Activated T-helper 17 cell treated with anti-CD3 and anti-CD28 coated beads, Interleukin-2, amount 50 U/mL, for 72 hours (primary cell): ENCODE measurements around the gene SLC25A19. TPM values are rescaled to one million over a fixed set of nuclear protein-coding genes. Genes with fewer than 3 reads are reported as not detected.

ENCODE experiments used
- ATAC-seq: fragments of 150-1000 bp; cut with Tn5 transposase; replicated peaks from 2 replicates; pipeline ENCODE4 v1.10.0; 2021; ENCODE audit warnings: mild to moderate bottlenecking, moderate library complexity
- H3K27ac Mint-ChIP-seq: one replicate; pipeline ENCODE4 v1.8.0; 2022; ENCODE audit warnings: mixed read lengths
- H3K27me3 Mint-ChIP-seq: one replicate; pipeline ENCODE4 v1.8.0; 2022; ENCODE audit warnings: mixed read lengths
- H3K36me3 Mint-ChIP-seq: one replicate; pipeline ENCODE4 v1.8.0; 2022; ENCODE audit warnings: low read depth, mild to moderate bottlenecking, mixed read lengths
- H3K4me1 Mint-ChIP-seq: one replicate; pipeline ENCODE4 v1.8.0; 2022; ENCODE audit warnings: mixed read lengths
- H3K4me3 Mint-ChIP-seq: one replicate; pipeline ENCODE4 v1.8.0; 2022; ENCODE audit warnings: mild to moderate bottlenecking, mixed read lengths
- H3K9me3 Mint-ChIP-seq: one replicate; pipeline ENCODE4 v1.8.0; 2022; ENCODE audit warnings: mixed read lengths
- total RNA-seq, 2 donors: library from RNA; stranded (reverse); gene quantifications; one replicate each; pipeline ENCODE4 v1.2.3, GENCODE V29; 2022

The SLC25A19 gene
- total RNA-seq, 2 donors from 2014 or later: 97.4 to 113 TPM

DNA sequence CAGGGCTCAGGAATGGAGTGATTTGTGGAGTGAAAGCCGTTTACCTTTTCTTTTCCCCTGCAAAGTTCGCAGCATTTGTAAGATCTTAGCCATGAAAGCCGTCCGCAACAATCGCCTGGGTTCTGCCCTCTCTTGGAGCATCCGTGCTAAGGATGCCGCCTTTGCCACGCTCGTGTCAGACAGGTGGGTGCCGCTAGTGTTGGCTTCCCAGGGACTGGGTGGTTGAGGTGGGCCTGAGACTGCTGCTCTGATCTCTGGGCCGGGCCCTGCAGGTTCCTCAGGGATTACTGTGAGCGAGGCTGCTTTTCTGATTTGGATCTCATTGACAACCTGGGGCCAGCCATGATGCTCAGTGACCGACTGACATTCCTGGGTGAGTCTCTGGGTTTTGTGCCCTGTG, 56.4 kb downstream of the SLC25A19 start:
- ATAC-seq: no peak
- Mint-ChIP-seq H3K36me3 (peaks cover 98% of the 10 kb centered on the region), H3K27me3 (no peaks in the 10 kb centered on the region), H3K4me3 (no peak overlapping the region), H3K27ac (no peak overlapping the region), H3K4me1 (no peaks in the 10 kb centered on the region), H3K9me3 (no peaks in the 10 kb centered on the region)

DNA sequence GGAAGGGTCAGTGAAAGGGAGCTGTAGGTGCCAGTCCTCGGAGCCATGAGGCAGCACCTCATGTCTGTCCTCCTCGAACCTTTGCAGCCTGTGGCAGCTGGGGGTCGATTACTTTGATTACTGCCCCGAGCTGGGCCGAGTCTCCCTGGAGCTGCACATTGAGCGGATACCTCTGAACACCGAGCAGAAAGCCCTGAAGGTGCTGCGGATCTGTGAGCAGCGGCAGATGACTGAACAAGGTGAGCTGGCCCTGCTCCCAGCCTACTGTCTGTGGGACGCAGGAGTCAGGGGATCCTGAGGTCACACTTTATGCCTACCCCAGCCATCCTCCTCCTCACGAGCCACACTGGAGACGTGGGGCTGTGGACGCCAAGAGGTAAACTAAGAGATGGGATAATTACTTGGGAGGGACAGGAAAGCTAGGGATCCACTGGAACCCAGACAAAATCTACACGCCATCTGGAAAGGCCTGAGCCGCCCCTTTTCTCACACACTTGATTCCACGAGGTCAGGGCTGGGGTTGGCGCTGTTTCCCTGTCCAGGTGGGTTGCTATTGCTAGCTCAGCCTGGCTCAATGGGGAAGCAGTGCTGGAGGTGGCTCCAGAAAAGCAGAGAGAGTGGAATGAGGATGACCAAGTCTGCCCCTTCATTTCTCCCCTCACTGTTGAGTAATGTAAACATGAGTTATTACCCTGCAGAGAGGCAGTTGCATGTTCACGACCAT, 57.3 kb downstream of the SLC25A19 start:
- H3K4me1 Mint-ChIP-seq: no peaks in the 10 kb centered on the region
- ATAC-seq: no peak
- H3K4me3 Mint-ChIP-seq: no peak overlapping the region
- no peak overlapping the region for H3K27ac Mint-ChIP-seq
- no peaks in the 10 kb centered on the region for H3K9me3 Mint-ChIP-seq
- no peaks in the 10 kb centered on the region for H3K27me3 Mint-ChIP-seq
- H3K36me3 Mint-ChIP-seq: peaks cover 98% of the 10 kb centered on the region

DNA sequence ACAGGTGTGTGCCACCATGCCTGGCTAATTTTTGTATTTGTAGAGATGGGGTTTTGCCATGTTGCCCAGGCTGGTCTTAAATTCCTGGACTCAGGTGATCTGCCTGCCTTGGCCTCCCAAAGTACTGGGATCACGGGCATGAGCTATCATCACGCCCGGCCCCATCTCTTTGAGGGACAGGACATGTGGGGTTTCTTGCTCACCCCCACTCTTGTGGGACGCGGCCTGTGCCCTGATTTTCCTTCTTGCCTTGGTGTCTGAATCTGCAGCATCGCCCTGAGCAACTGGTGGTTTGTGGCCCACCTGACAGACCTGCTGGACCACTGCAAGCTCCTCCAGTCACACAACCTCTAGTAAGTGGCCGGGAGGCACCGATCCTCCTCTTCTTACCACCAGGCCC, 58.2 kb downstream of the SLC25A19 start:
- Mint-ChIP-seq H3K4me3 (no peak overlapping the region), H3K4me1 (no peaks in the 10 kb centered on the region), H3K27me3 (no peaks in the 10 kb centered on the region), H3K27ac (no peak overlapping the region), H3K9me3 (no peaks in the 10 kb centered on the region), H3K36me3 (peaks cover 98% of the 10 kb centered on the region)
- no peak for ATAC-seq

DNA sequence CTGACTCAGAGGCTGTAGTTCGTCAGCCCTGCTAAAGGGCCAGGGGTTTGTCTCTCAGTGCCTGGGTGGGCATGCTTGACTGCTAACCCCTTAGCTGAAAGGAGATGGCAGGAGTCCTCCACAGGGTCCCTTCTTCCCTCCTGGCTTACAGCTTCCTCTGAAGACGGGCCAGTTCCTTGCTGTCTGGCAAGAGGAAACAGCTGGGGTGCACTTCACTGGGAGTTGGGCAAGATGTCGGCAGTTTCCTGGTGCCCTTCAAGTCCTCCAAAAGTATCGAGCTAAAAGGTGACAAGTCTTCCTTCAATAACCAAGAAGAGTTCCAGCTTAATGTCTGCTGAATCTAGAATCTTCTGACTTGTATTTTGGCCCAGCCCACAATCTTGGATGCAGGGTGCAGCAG, 60.4 kb downstream of the SLC25A19 start:
- Mint-ChIP-seq H3K36me3 (peaks cover 98% of the 10 kb centered on the region), H3K27ac (no peak overlapping the region), H3K27me3 (no peaks in the 10 kb centered on the region), H3K4me1 (no peaks in the 10 kb centered on the region), H3K4me3 (no peak overlapping the region), H3K9me3 (no peaks in the 10 kb centered on the region)
- no peak for ATAC-seq

DNA sequence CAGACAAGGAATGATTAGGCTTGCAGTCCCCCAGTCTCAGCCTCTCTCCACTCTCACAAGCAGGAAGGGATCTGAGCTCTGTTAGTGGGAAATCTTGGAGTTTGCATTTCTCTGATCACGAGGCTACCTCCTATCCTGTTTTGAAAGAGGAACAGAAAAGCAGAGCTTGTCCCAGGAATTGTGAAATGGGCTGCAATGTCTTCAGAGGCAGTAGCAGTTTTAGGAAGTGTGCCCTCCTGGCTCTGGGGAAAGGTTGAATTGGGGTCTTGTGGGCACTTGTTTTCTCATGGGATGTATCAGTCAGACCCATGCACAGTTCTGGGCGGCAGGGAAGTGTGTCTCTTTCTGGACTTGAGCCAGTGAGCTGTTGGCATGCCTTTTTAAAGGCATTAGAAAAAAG, 60.9 kb downstream of the SLC25A19 start:
- H3K9me3 Mint-ChIP-seq: no peaks in the 10 kb centered on the region
- no peak overlapping the region for H3K27ac Mint-ChIP-seq
- no peaks in the 10 kb centered on the region for H3K4me1 Mint-ChIP-seq
- no peak overlapping the region for H3K4me3 Mint-ChIP-seq
- H3K27me3 Mint-ChIP-seq: no peaks in the 10 kb centered on the region
- H3K36me3 Mint-ChIP-seq: peaks cover 100% of the 10 kb centered on the region
- ATAC-seq: no peak

DNA sequence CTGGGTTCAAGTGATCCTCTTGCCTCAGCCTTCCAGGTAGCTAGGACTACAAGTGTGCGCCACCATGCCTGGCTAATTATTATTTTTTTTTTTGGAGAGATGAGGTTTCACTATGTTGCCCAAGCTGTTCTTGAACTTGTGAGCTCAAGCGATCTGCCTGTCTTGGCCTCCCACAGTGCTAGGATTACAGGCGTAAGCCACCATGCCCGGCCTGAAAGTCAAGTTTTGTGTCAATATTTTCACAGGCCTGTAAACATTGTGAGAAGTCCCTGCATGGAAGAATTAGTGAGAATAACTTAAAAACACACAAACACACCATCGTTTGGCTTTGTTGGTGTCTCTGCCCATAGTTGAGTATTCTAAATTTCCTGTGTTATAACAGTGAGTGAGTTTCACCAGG, 61.5 kb downstream of the SLC25A19 start:
- H3K27me3 Mint-ChIP-seq: no peaks in the 10 kb centered on the region
- no peak overlapping the region for H3K27ac Mint-ChIP-seq
- no peak overlapping the region for H3K4me3 Mint-ChIP-seq
- peaks cover 100% of the 10 kb centered on the region for H3K36me3 Mint-ChIP-seq
- H3K9me3 Mint-ChIP-seq: no peaks in the 10 kb centered on the region
- H3K4me1 Mint-ChIP-seq: no peaks in the 10 kb centered on the region
- no peak for ATAC-seq

DNA sequence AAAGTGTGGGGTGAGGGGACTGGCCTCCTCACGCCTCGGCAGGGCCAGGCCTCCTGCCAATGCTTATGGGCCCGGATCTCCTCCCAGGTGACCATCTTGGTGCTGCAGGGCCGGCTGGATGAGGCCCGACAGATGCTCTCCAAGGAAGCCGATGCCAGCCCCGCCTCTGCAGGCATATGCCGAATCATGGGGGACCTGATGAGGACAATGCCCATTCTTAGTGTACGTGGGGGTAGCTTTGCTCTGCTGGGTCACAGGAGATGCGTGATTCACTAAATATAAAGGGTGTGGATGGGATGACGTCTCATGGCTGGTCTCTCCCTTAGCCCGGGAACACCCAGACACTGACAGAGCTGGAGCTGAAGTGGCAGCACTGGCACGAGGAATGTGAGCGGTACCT, 64.2 kb downstream of the SLC25A19 start:
- Mint-ChIP-seq H3K9me3 (no peaks in the 10 kb centered on the region), H3K27ac (no peak overlapping the region), H3K4me1 (peaks cover 4% of the 10 kb centered on the region), H3K36me3 (peaks cover 96% of the 10 kb centered on the region), H3K27me3 (no peaks in the 10 kb centered on the region), H3K4me3 (no peak overlapping the region)
- no peak for ATAC-seq

Other genes with a start within 250 kb of the SLC25A19 start
- 100 to 1,000 TPM; 164 to 216 TPM for gene ATP5PD, start 242.5 kb downstream of the SLC25A19 start, total RNA-seq
- 10 to 100 TPM; 21.3 to 22.1 TPM for gene KCTD2, start 242.2 kb downstream of the SLC25A19 start, total RNA-seq
- 10 to 100 TPM in 1 of 2 donors, 1 to 10 TPM in 1; 5.4 to 14.6 TPM for gene SLC16A5, start 201.5 kb downstream of the SLC25A19 start, total RNA-seq
- 10 to 100 TPM; 10.3 to 14.5 TPM for gene ARMC7, start 179.5 kb downstream of the SLC25A19 start, total RNA-seq
- gene NT5C, start 157.7 kb downstream of the SLC25A19 start, total RNA-seq: 10 to 100 TPM; 56.0 to 64.9 TPM
- 100 to 1,000 TPM; 191 to 343 TPM for gene JPT1, start 134.9 kb downstream of the SLC25A19 start, total RNA-seq
- 100 to 1,000 TPM; 416 to 512 TPM for gene SUMO2, start 106.5 kb downstream of the SLC25A19 start, total RNA-seq
- gene NUP85, start 83.8 kb downstream of the SLC25A19 start, total RNA-seq: 100 to 1,000 TPM; 143 to 161 TPM
- gene GGA3, start 27.8 kb downstream of the SLC25A19 start, total RNA-seq: 10 to 100 TPM; 63.2 to 71.9 TPM
- 10 to 100 TPM; 53.6 to 83.2 TPM for gene MRPS7, start 27.6 kb downstream of the SLC25A19 start, total RNA-seq
- 10 to 100 TPM; 23.6 to 31.6 TPM for gene MIF4GD, start 18.2 kb downstream of the SLC25A19 start, total RNA-seq
- gene GRB2, start 116.2 kb upstream of the SLC25A19 start, total RNA-seq: 100 to 1,000 TPM; 141 to 163 TPM
- gene TMEM94, start 167.2 kb upstream of the SLC25A19 start, total RNA-seq: 10 to 100 TPM; 76.5 to 79.8 TPM
- 1 to 10 TPM; 2.9 to 5.4 TPM for gene CASKIN2, start 226.1 kb upstream of the SLC25A19 start, total RNA-seq
- gene TSEN54, start 227.1 kb upstream of the SLC25A19 start, total RNA-seq: 10 to 100 TPM; 25.3 to 46.4 TPM
- gene LLGL2, start 236.3 kb upstream of the SLC25A19 start, total RNA-seq: 10 to 100 TPM; 16.7 to 24.1 TPM